Adipose tissue (tissue), 3 donors: ENCODE results near the gene CPLX3. TPM values are rescaled to one million over a fixed set of nuclear protein-coding genes. Genes with fewer than 3 reads are reported as not detected.
A peak's percentile ranks its signal among the peaks of the same experiment; 100 is the strongest.

Experiments used
- H3K27ac ChIP-seq: one replicate; pipeline ENCODE4 v1.5.1; 2013; ENCODE audit warnings: low read depth, low read length
- WGBS, 3 donors: extraction: QIAGEN DNeasy Blood & Tissue Kit; methylation state at CpG; one replicate each; pipeline ENCODE4 v1.1.7; 2013; 5-methylcytosine and 5-hydroxymethylcytosine counted together
- polyA plus RNA-seq, 3 donors: library from polyadenylated mRNA; stranded (reverse); fragments of 200-250 nt; gene quantifications; one replicate each; pipeline ENCODE4 v1.2.3, GENCODE V29; 2013
- donor health status: healthy with polysubstance abuse.
- donor health status: Bipolar disorder and iron deficiency.
- donor health status: healthy.

CPLX3 gene
- polyA plus RNA-seq, 3 donors = not detected

DNA sequence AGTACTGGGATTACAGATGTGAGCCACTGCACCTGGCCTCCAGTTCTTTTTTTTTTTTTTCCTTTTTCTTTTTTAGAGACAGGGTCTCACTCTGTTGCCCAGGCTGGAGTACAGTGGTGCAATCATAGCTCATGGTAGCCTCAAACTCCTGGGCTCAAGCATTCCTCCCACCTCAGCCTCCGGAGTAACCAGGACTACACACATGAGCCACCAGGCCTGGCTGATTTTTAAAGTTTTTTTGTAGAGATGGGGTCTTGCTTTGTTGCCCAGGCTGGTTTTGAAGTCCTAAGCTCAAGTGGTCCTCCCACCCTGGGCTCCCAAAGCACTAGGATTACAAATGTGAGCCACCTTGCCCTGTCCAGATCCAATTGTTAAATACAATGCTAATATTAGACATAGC lies 30.1 kb downstream of the CPLX3 start:
- WGBS, 3 donors = 88 to 96% (median 92%) methylated on average over 1 of the region's 1 CpG
- no peak overlapping the region for H3K27ac ChIP-seq

DNA sequence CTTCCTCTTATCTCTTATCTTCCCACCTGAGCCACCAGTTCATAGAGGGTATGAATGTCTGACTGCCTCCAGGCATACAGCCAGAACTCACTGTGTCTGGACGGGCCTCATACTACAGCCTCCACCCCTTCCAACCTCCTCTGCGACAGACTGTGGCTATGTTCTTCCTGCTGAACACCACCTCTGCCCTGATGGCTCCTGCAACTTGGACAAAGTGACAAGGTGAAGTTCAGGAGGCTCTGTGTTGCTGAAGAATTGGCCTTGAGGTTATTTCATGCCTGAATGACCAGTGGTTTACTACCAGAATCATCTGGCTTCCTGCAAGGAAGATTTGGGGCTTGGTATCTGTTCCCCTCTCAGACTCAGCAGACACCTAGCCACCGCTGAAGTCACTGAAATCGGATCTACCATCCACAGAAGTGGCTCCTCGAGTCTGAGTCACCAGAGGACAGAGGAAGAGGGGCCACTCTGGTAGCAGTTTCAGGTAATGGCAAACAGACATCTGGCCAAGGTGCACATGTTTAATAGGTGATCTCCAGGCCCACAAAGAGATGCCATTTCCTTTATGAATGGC lies 30.7 kb downstream of the CPLX3 start:
- 39 to 69% (median 67%) methylated on average over 5 of the region's 5 CpGs for WGBS, 3 donors
- no peak overlapping the region for H3K27ac ChIP-seq

- no peak overlapping the region for H3K27ac ChIP-seq
- WGBS, 3 donors = 69 to 74% (median 71%) methylated on average over 9 of the region's 9 CpGs
Observed at GRCh38 chr15:74857671-74858368, 31.4 kb downstream of the CPLX3 start.

DNA sequence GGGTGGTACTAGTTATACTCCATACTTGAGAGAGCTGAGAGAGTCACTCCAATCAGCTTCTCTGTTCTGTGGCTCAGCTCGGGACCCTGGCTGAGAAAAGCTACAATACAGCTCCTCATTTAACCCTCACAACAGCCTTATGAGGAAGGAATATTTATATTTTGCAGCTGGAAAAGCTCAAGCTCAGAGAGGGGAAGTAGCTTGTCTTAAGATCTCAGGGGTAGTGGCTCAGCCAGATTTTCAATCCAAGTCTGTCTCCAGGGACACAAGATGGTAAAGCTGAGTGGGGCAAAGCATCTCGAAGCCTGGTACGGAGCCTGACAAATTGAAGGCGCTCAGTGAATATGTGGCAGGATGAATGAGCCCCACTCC lies 31.9 kb downstream of the CPLX3 start:
- H3K27ac ChIP-seq = no peak overlapping the region
- 73 to 86% (median 74%) methylated on average over 4 of the region's 4 CpGs for WGBS, 3 donors

DNA sequence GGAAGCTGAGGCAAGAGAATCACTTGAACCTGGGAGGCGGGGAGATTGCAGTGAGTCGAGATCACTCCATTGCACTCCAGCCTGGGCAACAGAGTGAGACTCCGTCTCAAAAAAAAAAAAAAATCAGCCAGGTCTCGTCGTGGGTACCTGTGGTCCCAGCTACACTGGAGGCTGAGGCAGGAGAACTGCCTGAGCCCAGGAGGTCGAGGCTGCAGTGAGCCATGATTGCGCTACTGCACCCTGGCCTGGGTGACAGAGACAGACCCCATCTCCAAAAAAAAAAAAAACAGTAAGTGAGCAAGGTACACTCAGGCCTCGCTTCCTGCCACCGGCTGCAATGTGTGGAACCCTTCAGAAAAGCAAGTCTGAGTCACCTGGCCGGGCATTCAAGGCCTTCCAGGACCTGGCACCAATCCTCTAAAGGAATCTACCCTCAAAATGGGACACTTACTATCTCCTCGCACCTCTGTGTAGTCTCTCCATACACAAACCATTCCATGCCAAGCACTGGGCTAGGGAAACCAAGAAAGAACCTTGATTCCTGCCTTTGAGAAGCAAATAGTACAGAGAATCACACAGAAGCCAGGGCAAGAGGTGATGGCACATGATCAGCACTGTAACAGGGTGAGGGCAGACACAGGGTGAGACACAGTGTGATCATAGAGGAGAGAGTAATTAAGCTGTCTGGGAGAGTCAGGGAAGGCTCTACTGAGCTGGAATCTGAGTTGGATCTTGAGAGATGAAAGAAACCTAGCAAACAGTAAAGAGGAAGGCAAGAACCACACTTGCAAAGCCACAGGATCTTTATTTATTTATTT lies 37.0 kb downstream of the CPLX3 start:
- 73 to 80% (median 78%) methylated on average over 11 of the region's 11 CpGs for WGBS, 3 donors

GRCh38 chr15:74864296-74864695 lies 37.9 kb downstream of the CPLX3 start:
- WGBS, 3 donors = 87 to 91% (median 90%) methylated on average over 6 of the region's 6 CpGs
- no peak overlapping the region for H3K27ac ChIP-seq

More for the DNA sequence above, 37.0 kb downstream of the CPLX3 start:
- H3K27ac ChIP-seq = no peak overlapping the region

DNA sequence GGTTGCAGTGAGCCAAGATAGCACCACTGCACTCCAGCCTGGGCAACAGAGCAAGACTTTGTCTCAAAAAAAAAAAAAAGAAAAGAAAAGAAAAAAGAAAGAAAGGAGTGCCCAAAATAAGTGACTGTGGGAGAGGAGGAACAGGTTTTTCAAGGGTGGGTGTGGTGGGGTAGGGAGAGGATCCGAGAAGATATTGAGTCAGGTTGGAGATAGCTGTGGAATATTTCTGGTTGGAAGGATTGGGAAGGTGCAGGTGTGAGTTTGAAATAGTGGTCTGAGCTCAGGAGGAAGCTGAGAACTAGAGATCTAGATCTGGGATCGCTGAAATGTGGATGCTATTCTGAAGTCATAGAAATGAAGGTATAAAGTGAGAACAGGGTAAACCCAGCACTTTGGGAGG lies 38.9 kb downstream of the CPLX3 start:
- H3K27ac ChIP-seq = no peak overlapping the region
- 74 to 80% (median 75%) methylated on average over 2 of the region's 2 CpGs for WGBS, 3 donors

DNA sequence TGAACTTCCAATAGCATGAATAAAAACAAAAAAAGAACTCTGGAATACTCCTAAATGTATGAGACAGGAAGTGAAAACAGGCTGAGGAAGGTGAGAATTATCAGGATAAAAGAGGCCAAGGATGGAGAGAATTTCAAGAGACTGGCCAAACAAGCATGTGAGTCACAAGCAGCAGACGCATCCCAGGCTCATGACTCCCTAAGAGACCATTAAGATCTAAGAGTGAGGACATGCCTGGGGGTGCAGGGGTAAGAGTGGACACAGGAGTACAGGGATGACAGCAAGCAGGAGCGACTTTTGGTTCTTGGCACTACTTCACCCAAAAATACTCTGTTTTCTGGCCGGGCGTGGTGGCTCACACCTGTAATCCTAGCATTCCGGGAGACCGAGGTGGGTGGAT lies 39.7 kb downstream of the CPLX3 start:
- no peak overlapping the region for H3K27ac ChIP-seq
- 73 to 87% (median 86%) methylated on average over 6 of the region's 6 CpGs for WGBS, 3 donors

DNA sequence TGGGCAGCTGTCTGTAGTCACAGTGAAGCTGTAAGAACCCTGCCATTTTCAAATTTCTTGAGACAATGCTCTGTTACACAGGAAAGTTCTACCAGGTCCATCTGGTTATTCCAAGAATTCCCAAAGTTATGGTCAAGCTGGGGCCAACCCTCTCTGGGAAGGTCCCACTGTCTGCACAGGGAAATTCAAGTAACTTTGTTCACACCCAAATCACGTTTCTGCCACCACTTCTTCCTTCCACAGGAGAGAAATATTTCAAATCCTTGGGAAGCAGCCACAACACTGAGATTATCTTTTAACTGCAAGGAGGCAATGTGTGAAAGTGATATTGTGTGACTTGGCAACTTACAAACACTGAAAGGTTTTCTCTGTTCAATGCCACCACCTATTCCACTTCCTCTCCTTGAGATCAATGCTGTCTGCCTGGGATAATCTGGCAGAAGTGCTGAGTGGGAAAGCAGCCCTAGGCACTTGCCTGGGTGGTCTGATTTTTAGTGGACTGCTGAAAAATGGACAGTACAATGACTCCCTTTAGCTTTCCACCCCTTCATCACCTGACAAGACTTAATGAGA lies 41.1 kb downstream of the CPLX3 start:
- no peak overlapping the region for H3K27ac ChIP-seq
- 3 to 26% (median 17%) methylated on average over 1 of the region's 1 CpG for WGBS, 3 donors

- WGBS, 3 donors = 34 to 59% (median 42%) methylated on average over 6 of the region's 6 CpGs
Observed at GRCh38 chr15:74868059-74868458, 41.6 kb downstream of the CPLX3 start.

GRCh38 chr15:74869372-74869725 lies 42.9 kb downstream of the CPLX3 start:
- no peak overlapping the region for H3K27ac ChIP-seq

More at GRCh38 chr15:74868059-74868458, 41.6 kb downstream of the CPLX3 start:
- H3K27ac ChIP-seq = no peak overlapping the region

DNA sequence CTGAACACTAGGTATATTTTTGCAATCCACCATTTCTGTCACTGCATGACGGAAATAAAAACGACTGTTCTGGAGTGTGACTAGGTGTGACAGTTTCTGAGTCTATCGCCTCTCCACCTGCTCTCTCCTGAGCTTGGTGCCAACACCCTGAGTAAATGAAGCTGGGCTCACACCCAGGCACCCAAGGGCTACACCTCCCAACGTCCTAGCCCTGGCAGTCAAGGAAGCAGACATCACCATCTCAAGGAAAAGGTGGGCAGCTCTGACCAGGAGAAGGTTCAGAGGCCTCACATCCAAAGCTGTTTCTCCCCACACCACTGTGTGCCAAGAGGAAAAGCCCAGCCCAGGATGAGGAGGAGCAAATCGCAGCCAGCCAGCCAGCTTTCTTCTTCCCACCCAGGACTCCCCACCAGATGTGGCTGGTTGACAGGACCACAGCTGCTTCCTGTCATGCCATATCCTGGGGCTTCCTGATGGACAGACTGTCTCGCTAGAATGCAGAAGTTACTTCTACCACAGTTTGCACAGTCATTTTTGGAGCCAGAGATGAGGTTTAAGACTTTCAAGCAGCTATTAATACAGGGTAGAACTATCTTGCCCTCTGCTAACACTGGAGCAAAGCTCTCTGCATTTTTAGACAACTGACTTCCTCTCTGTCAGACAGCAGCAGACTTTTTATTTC lies 43.4 kb downstream of the CPLX3 start:
- no peak overlapping the region for H3K27ac ChIP-seq
- 18 to 29% (median 23%) methylated on average over 6 of the region's 6 CpGs for WGBS, 3 donors

- WGBS, 3 donors = 25% methylated on average over 6 of the region's 6 CpGs
- H3K27ac ChIP-seq = no peak overlapping the region
Observed at GRCh38 chr15:74870436-74871215, 44.2 kb downstream of the CPLX3 start.

DNA sequence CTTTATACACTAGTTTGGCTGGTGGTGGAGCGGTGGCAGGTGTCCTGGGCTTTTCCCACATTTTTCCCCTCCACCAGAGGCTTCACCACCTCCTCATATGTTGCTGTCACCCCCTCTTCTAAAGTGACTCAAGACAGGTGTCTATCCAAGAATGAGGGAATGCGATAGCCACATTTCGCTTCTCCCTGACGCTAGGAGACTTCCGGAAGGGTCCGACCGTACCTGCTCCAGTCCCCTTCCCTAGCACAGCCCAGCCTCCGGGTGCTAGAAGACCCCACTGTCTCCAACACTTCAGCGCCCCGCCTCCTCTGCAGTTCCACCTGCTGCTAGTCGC lies 46.2 kb downstream of the CPLX3 start:
- WGBS, 3 donors = 1% methylated on average over 11 of the region's 11 CpGs

DNA sequence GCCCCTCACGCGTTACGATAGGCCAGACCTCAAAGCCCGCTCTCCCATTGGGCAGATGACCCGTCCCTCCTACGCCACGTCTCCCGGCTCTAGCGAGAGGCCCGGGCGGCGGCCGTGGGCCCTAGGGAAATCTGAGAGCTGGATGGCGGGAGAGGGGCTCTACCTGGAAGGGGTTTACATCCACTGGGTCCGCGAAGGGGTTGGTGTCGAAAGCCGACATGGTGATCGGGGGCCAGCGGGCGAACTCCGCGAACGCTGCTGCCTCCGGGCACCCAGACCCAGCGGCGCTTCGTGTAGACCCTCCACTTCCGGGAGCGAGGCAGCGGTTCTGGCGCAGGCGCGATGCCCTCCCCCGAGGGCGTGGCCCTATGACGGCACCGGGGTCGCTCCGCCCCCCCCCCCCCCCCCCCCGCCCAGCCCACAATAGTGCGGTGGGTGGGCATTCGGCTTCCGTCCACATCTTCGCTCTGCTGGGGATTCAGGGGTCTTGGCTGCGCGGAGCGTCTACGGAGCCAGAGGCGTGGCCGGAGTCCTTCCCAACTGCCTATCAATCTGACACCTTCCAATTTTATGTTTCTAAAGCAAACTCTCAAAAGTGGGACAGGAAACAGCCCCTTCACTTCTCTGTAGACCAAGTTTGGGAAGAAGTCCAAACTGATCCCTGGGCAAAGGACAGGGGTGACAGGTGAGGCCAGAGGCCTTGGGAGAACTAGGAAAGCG lies 46.8 kb downstream of the CPLX3 start, which contains the start of gene SCAMP2:
Gene SCAMP2, minus strand, starts transcription at position 330 of the 720 bp plus-strand sequence. Its CDS starts 110 bp downstream, at position 220.
- WGBS, 3 donors = 1% methylated on average over 39 to 49 of the region's 52 CpGs
- H3K27ac ChIP-seq = peak within 1 kb of the TSS; percentile 19

More for the DNA sequence above, 46.2 kb downstream of the CPLX3 start:
- H3K27ac ChIP-seq = peak overlapping the region; percentile 19

GRCh38 chr15:74873756-74874424 lies 47.5 kb downstream of the CPLX3 start:
- no peak overlapping the region for H3K27ac ChIP-seq
- WGBS, 3 donors = 30 to 39% (median 32%) methylated on average over 16 of the region's 16 CpGs

DNA sequence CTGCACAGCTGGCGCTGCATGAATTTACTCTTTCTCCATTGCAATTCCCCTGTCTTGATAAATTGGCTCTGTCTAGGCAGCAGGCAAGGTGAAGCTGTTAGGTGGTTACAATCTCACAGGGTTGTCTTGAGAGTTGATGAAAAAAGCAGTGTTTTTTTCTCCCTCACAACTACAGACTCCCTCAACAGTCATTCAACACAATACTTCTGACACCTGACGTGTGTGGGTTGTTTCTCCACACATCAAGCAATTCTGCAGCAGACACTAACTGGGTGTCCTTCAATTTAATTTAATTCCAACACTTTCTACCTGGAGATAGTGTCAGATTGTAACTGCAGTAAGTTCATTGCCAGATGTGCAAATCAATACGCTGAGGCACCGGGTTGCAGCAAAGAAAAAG lies 51.8 kb downstream of the CPLX3 start:
- WGBS, 3 donors = 75 to 92% (median 89%) methylated on average over 4 of the region's 4 CpGs

More for the DNA sequence above, 51.8 kb downstream of the CPLX3 start:
- no peak overlapping the region for H3K27ac ChIP-seq
